ENCODE measurements around the gene ADCY5.

The ADCY5 gene

DNA sequence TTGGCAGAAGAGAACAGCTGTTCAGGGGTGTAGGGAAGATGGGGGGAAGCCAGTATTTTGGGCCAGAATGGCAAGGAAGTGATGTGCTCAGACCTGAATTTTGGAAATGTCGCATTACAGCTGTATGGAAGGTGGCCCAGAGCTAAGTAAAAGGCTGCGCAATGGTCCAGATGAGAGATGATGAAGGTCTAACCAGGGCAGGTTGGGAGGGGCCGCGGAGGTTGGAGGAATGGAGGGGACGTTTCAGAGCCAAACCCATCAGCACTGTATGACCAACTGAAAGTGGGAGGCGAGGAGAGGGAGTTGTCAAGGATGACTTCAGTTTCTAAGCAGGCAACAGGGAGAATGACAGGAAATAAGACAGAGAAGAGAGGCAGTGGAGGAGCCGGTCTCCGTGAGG is 60.8 kb downstream of the ADCY5 start:
- DNase-seq (ENCODE audit: low read depth in 1 of 2, low spot score in 1 of 2), result no peak

DNA sequence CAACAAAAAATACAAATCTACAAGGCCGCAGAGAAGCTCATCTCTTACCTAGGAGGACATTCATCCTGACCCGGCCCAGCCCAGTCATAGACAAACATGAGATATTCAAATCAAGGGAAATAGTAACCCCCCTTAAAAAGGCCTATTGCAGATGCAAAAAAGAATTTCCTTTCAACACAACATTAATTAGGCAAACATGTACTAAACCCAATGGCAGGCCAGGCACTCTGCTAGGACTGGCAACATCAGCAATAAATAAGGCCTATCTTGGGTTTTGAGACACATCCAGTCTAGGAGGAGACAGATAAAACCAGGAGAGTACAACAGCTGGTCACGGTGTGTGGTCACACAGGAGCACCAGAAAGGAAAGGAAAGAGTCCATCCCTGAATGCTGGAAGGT is 61.4 kb downstream of the ADCY5 start:
- no peak for DNase-seq (ENCODE audit: low read depth in 1 of 2, low spot score in 1 of 2)

DNA sequence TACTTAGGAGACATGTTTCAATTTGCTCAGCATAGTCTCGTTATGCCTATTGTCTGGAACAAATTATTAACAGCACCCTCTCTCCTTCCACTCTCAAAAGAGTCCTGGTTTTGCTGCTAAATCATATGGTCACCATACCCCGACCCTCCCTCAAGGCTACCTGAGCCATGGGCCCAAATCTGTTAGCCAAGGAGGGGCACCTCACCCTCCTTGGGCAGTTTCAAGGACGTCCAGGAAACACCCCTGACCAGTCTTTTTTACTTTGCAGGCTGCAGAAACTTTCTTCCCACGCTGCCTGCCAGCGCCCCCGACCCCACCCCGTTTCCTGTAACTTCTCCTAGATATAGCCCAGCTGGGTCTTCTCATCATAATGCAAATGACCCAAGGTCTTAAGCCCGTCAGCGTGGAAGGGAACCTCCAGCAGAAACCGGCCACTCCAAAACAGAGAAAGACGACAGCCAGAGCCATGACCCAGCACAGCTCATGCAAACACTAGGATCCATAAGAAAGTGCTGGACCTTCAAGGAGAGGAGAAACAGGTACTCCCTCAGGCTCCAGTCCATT is 62.3 kb downstream of the ADCY5 start:
- DNase-seq (ENCODE audit: low read depth in 1 of 2, low spot score in 1 of 2), result no peak

DNA sequence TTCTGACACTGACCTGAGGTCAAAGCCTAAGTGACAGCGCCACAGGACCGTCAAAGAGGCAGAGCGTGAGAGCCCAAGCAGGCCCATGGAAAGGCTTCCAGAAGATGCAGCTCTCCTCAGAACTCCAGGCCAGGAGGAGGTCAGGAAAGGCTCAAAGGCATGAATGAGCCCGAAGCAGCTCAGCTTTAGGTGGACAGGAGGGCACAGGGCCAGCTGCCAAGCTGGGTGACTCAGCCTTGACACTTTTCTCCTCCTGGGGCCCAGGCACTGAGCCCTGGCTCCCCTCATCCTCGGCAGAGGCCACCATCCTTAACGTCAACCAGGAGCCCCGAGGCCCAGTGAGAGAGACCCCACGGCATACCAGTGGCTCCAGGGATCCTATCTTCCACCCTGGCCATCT is 62.9 kb downstream of the ADCY5 start:
- DNase-seq (ENCODE audit: low read depth in 1 of 2, low spot score in 1 of 2), result no peak

DNA sequence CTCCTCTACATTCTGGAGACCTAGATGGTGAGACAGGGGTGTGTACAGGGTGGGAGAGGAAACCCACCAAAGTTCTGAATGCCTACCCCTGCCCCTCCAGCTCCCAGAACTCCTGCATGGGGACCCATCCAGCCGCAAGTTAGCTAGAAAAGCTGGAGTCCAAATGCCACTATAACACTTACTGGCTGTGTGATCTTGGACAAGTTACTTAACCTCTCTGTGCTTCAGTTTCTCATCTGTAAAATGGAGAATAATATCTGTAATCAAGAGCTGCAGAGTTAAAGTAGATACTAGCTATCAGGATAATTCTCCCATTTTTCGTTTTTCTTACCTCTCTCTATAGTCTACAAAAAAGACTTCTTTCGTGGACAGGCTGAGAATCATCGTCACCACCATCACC is 63.4 kb downstream of the ADCY5 start:
- DNase-seq (ENCODE audit: low read depth in 1 of 2, low spot score in 1 of 2), result no peak

DNA sequence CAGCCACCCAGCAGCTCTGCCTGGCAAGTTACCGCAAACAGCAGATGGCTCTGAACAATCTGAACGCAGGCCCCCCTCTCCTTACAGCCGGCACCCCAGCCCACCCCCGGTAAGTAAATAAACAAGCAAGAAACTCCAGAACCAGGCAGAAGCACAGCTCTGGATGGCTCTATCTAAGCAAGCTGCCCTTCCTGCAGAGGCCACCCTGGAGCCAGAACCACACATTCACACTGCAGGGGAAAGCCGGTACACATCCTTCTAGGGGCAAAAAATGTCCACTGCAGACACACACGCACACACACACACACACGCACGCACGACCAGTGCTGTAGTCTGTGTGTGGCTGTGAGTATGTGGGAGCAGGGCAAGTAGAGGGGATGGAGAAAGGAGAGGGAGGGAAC is 63.9 kb downstream of the ADCY5 start:
- no peak for DNase-seq (ENCODE audit: low read depth in 1 of 2, low spot score in 1 of 2)

DNA sequence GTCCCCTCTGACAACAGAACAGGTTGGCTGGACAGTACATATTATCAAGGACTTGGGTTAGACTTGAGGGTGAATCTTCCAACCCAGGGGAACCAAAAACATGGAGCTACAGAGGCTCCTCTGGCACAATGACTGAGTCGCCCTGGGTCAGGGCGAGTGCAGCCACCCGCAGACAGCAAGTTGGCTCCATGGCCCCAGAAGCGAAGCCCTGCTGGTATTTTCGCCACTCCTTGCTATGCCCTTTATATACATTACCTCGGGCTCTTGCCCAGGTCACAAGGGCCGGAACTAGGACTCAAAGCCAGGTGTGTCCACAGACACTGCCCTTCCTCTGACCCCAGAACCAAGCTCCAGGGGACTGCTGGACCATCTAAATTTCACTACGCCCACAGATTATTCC is 64.6 kb downstream of the ADCY5 start:
- no peak for DNase-seq (ENCODE audit: low read depth in 1 of 2, low spot score in 1 of 2)

DNA sequence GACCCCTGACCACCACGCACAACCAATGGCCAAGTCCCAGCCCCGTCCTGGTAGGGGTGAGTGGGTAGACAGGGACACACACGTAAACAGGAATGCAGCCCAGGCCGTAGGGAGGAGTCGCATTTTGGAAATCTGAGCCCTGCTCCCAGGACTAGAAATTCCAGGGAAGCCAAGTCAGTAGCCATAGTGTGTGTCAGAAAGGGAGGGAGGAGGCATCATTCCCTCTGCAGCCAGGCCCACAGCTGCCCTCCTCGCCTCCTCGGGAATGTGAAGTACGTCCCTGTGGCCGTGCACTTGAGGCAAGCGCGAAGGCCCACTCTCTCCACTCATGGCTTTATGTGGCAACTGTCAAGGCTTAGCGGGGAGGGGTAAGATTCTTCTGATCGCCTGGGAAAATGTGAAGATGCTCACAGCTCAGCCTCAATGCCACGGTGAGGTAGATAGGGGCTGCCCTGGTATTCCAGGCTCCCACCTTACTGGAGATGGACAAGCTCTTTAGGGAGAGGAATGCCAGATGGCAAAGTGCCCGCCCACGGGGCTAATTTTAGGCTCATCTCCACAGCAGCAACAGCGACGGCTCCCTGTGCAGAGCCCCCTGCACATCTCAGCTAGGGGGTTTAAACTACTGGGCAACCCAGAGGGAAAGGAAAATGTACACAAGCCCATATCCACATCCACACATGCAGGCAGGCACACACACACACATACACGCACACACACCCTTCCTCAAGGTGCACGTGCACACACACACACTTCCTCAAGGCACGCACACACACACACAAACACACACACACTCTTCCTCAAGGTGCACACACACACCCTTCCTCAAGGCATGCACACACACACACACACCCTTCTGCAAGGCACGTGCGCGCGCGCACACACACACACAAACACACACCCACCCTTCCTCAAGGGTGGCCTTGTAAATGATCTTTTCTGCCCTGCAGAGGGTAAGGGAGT is 65.5 kb downstream of the ADCY5 start:
- DNase-seq (ENCODE audit: low read depth in 1 of 2, low spot score in 1 of 2), result no peak

DNA sequence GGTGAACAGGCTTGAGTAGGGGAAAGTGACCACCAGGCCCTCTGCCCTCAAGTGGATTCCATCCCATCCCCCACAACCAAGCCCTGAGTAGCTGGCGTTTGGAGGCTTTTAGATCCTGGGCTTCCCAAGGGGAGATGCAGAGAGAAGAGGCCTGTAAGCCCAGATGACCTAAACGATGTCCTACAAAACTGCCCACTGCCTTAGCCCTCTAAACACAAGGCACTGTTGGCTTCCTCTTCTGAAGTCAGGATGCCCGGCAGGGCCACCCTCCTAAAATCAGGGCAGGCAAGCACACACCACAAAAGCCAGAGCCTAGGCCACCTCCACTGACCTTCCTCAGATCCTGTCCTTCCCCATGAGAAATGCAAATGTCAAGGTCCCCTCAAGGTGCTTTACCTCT is 68.6 kb downstream of the ADCY5 start:
- no peak for DNase-seq (ENCODE audit: low read depth in 1 of 2, low spot score in 1 of 2)

DNA sequence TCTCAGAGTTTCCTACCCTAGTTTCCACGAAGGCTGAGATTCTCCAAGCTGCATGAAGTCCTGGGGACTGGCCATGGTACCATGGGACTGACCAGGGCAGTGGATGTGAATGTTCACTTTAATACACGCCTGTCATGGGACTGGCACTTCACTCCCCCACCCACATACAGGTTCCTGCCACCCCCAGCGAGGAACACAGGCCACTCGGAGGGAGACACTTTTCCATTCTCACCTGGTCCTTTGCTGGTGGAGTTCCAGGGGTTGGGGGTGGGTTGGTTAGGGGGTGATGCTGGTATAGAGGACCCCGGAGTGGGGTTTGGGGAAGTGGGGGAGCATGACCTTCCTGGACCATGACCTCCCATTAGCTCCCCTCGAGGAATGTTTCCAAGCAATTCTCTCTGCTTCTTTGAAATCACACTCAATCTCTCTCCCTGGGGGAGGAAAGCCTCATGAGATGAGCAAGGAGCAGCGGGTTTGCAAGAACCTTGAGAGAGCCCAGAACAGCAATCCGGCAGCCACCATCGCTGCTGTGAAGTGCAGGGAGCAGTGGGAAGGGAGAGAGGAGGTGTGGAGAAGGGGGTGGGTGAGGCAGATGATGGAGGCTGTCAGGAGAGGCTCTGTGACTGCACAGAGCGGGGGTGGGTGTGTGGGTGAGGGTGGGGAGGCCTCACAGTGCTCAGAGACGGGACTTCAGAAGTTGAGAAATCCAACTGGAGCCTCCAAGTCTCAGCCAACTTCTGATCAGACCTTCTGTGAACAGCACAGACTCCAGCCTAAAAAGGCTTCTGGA is 69.7 kb downstream of the ADCY5 start:
- no peak for DNase-seq (ENCODE audit: low read depth in 1 of 2, low spot score in 1 of 2)

DNA sequence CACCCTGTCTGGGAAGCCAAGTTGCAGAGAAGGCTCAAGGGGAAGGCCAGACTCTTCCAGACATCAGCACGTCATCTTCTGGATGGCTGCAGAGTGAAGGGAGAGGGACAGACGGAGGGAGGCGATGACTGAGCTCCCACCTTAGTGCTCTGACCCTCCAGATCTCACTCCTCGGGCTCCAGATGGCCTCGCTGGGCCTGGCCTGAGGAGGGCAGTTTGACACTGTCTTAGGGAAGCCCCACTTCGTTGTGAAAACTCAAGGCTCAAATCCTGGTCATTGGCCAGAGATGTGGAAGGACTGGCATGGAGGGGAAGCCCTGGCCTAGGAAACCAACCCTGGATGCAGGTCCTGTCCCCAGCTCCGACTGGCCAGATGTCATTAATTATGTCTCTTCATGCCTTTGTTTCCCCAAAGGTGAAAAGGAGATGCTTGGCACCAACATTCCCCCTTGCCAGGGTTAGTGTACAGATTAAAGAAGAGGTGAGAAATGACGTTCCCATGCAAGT is 70.4 kb downstream of the ADCY5 start:
- no peak for DNase-seq (ENCODE audit: low read depth in 1 of 2, low spot score in 1 of 2)

DNA sequence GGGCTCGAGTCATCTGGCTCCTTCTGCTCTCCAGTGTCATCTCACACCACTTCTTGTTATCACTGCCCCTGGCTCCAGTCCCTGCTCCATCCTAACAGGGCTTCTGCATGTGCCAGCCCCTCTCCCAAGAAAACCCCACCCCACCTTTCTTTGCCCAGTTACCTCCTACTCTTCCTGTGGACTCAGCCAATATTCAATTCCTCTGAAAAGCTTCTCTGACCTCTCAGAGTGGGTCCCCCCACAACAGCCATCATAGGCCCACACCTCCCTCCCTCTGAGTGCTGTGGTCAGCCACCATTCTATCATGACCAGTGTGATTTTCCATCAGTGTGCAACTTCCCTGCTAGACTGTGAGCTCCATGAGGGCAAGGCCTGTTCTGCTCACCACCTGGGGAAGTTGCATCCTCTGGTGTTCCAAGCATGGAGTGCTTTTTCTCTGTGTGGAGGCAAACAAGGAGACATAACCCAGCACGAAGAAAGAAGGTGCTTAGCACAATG is 71.6 kb downstream of the ADCY5 start:
- DNase-seq (ENCODE audit: low read depth in 1 of 2, low spot score in 1 of 2), result no peak

DNA sequence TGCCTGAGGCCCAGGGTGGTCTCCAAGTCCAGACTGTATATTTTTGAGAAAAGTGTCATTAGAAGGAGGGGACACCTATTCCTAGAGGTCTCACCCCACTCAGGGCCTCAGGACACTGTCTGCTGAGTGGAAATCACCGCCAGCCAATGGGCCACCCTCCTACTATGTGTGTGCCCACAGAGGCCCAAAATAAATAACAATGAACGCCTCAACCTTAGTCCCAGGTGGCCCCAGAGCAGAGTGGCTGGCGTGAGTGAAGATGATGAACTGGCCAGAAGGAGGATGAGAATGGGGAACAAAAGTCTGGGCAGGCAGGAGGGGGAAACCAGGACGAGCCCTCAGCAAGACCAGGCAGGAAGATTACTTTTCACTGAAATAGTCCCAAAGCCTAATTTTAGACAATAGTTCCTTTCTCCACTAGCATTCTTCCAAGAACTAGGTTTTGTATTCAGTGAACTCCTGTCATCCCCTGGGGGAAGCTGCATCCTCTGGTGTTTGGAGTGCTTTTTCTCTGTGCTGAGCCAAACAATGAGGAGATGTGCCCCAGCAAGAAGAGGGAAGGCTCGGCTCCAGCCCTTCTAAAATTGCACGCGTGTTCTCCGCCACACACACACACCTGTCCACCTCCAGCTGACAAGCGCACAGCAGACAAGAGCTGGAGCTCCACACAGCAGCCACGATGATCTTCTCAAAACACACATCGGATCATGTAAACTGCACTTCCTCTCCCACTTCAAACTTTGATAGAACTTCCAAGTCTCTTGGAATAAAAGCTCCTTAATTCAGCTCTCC is 72.2 kb downstream of the ADCY5 start:
- DNase-seq (ENCODE audit: low read depth in 1 of 2, low spot score in 1 of 2), result no peak

DNA sequence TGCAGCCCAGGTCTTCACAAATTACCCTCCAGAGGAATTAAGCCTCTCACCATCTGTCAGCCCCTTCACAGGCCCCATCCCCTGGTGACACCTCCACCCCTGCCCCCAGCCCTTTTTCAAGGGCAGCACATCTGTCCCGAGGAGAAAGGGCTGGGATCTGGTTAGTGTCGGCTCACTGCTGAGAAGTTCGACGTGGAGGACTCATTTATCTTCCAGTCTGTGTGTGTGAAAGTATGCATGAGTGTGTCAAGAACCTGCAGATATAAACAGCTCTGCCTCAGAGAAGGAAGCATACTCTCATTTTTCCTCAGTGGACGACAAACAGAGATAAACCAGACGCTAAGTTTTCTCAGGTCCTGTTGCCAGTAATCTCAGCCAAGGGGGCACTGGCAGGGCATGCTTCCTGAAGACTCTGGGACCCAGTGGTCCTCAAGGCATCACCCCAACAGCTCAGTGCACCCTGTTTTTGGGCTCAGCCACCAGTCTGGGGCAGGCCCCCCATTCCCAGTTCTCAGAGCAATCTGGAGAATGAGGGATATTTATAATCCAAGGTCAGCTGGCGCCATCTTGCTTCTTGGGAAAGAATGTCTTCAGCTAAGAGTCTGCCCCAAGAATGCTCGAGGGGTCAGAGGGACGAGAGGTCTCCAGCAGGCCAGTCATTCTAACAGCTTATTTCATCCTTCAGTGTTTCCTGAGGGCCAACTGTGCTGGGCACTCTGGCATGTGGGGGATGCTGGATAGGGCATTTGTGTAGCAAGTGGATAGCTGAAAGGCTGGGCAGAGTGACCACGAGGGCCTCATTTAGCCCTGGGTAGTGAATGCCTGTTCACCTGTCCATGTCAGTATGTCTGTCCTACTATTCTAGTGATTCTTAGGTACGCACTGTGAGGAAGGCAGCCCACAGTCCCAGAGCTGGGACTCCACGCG is 73.6 kb downstream of the ADCY5 start:
- no peak for DNase-seq (ENCODE audit: low read depth in 1 of 2, low spot score in 1 of 2)

DNA sequence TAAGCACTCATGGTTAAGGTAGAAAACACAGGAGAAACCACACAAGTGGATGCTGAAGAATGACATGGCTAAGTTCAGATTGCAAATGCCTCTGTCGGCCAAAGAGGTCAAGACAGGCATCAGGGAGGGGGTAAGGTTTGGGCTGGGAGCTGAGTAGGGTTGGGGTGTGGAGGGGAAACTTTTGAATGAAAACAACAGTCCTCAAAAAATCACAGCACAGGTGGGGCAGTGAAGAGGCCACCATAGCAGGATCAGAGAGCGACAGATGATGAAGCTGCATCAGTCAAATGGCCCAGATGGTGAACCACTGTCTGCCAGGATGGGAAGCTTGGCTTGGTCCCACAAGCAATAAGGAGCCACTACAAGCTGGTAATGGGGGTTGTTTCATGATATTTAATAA is 74.9 kb downstream of the ADCY5 start:
- no peak for DNase-seq (ENCODE audit: low read depth in 1 of 2, low spot score in 1 of 2)

DNA sequence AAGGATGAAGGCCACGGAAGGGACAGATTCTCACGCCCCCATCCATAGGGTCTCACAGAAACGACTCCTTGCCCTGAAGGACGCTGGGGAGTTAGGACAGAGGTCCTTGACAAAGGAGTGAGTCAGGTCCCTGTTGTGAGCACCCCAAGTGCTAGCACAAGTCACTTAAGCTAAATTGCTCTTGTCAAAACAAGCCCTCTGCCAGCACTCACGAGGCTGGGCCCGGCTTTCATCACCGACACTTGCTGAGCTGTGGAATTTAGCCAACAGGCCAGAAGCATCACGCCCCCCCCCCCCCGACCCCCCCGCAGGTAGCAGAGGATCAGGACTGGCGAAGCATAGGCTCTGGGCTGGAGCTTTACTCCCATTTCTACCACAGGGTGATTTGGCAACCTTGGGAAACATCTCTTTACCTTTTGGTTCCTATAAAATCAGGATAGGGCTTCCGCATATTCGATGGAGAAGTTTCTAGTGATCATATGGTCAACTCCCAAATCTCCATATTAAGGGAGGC is 75.4 kb downstream of the ADCY5 start:
- no peak for DNase-seq (ENCODE audit: low read depth in 1 of 2, low spot score in 1 of 2)

DNA sequence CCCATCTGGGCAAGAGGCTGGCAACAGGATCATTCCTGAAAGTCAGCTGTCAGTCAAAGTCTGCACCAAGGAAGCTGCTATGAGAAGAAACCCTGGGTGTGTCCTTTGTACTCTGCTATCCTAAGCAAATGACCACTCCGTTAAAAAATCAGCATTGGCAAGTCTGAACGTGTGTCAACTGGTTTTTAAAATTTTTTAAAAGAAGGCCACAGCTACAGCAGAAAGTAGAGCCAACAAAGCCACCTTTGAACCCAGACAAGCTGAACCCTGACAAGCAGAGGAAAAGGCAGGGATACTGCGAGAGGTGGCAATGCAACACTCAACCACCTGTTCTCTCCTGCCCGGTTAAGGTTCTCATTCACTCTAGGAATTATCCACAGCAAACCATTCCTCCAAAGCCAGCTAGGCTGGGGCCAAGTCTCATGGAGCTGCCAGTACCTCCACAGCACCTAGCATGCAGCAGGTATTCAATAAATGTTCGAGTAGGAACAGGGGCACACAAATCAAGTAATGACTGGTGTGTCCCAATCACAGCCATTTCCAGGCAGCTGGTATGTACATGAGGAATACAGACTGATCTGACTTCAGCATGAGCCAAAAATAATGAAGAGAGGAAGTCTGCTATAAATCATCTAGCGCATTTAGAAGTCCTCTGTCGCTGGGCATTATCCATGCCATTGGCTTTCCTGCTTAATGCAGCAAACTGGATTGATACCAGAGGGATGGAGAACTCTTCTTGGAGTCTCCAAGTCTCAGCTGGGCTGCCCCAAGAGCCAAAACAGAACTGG is 76.0 kb downstream of the ADCY5 start:
- no peak for DNase-seq (ENCODE audit: low read depth in 1 of 2, low spot score in 1 of 2)

DNA sequence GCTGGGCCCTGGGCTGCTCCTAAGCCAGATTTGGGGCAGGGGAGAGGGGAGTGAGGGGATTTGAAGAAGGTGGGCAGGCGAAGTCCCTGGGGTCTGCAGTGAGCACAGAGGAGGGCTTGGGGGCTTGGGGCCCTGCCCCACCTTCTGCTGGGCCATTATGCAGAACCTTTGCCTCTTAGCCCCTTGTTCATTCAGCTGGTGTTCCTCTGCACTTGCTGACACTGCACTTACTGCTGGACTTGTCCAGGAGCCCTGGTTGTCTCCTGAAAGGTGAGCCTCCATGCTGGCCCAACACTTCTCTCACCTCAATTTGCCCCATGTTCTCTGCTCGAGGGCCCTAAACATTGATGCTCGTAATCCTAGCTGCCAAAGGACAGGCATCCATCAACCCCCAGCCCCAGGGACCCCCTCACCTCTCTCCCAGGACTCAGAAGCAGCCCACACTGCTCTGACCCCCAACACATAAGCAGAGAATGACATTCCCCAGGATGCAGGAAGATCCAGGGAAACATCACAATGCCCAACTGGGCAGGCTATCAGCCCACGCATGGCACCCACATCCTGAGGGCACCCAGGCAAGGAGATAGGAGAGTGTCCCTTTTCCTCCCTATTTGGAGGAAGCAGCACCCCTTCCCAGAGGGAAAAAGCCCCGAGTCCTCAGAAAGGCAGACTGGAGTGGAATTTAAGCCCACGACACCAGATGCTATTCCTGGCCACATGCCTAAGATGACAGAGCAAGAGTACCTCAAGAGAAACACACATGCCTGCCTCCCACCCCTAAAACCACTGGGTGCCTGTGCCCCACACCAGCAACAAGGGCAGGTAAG is 76.8 kb downstream of the ADCY5 start:
- no peak for DNase-seq (ENCODE audit: low read depth in 1 of 2, low spot score in 1 of 2)

All from activated CD4-positive, alpha-beta T cell treated with anti-CD3 and anti-CD28 coated beads, Interleukin-2, amount 50 U/mL, for 24 hours (primary cell).